Neutrophil (primary cell): Measurements from ENCODE around the gene TRAPPC6A.

Experiments used
- H3K27ac ChIP-seq: fragments of 200-600 bp; sonication (generic); 2 replicates; pipeline ENCODE4 v1.5.1; 2016; ENCODE audit warnings: mild to moderate bottlenecking, moderate library complexity
- H3K27me3 ChIP-seq: fragments of 200-600 bp; sonication (generic); 2 replicates; pipeline ENCODE4 v1.6.0; 2016; ENCODE audit warnings: mild to moderate bottlenecking
- H3K36me3 ChIP-seq: fragments of 200-600 bp; sonication (generic); 2 replicates; pipeline ENCODE4 v1.5.1; 2017
- H3K4me1 ChIP-seq, 2 experiments: fragments of 200-600 bp in 1 of 2; sonication (generic) in 1 of 2; 1 replicate in 1 of 2; 2 replicates in 1 of 2; pipeline versions ENCODE4 v1.5.1 to v1.6.1; 2013 to 2016; ENCODE audit warnings: low read depth in 1 of 2, low read length in 1 of 2, mild to moderate bottlenecking in 1 of 2, moderate library complexity in 1 of 2; ENCODE audit not compliant: control insufficient read depth in 1 of 2, insufficient read depth in 1 of 2
- H3K4me3 ChIP-seq, 2 experiments: fragments of 200-600 bp in 1 of 2; sonication (generic) in 1 of 2; 1 replicate in 1 of 2; 2 replicates in 1 of 2; pipeline ENCODE4 v1.5.1; 2013 to 2016; ENCODE audit warnings: low read depth in 1 of 2, low read length in 1 of 2, mild to moderate bottlenecking in 1 of 2, moderate library complexity in 1 of 2
- H3K9me3 ChIP-seq: fragments of 200-600 bp; sonication (generic); 2 replicates; pipeline ENCODE4 v1.5.1; 2016
- CTCF ChIP-seq: fragments of 200-600 bp; sonication (generic); IDR thresholded peaks from 2 replicates; pipeline ENCODE4 v1.5.1; 2016; ENCODE audit warnings: antibody characterized with exemption

Gene TRAPPC6A

GRCh38 chr19:45186509-45187334 is 8.7 kb upstream of the TRAPPC6A start:
- Histone ChIP-seq H3K36me3 (no peaks in the 10 kb centered on the region), H3K4me3 (no peak overlapping the region), H3K27me3 (no peaks in the 10 kb centered on the region), H3K9me3 (no peaks in the 10 kb centered on the region), H3K4me1 (peaks cover 34 to 35% of the 10 kb centered on the region in 2 experiments), H3K27ac (no peak overlapping the region)
- TF ChIP-seq CTCF: no peak

- H3K27ac ChIP-seq: peak overlapping the region; percentile 84
- H3K4me1 ChIP-seq: peaks cover 59% of the 10 kb centered on the region in 2 experiments
- peak overlapping the region in 1 of 2 experiments; percentile 38 for H3K4me3 ChIP-seq
- H3K27me3 ChIP-seq: no peaks in the 10 kb centered on the region
- no peak for TF ChIP-seq CTCF
- no peaks in the 10 kb centered on the region for H3K36me3 ChIP-seq
- no peaks in the 10 kb centered on the region for H3K9me3 ChIP-seq
These were observed 6.1 kb upstream of the TRAPPC6A start for GRCh38 chr19:45184115-45184514.

GRCh38 chr19:45182758-45183157 is 4.7 kb upstream of the TRAPPC6A start:
- Histone ChIP-seq H3K4me3 (no peak overlapping the region), H3K27me3 (no peaks in the 10 kb centered on the region), H3K27ac (peak overlapping the region; percentile 34), H3K36me3 (no peaks in the 10 kb centered on the region), H3K9me3 (no peaks in the 10 kb centered on the region), H3K4me1 (peaks cover 62% of the 10 kb centered on the region in 2 experiments)
- no peak for TF ChIP-seq CTCF

- Histone ChIP-seq H3K27ac (peak overlapping the region; percentile 96), H3K4me1 (peaks cover 77 to 78% of the 10 kb centered on the region in 2 experiments), H3K36me3 (no peaks in the 10 kb centered on the region)
These were observed 2.9 kb upstream of the TRAPPC6A start for GRCh38 chr19:45180936-45181335.

GRCh38 chr19:45179892-45180370 is 1.9 kb upstream of the TRAPPC6A start:
- no peak for TF ChIP-seq CTCF
- no peaks in the 10 kb centered on the region for H3K27me3 ChIP-seq
- peaks cover 78 to 79% of the 10 kb centered on the region in 2 experiments for H3K4me1 ChIP-seq
- no peaks in the 10 kb centered on the region for H3K36me3 ChIP-seq
- H3K9me3 ChIP-seq: no peaks in the 10 kb centered on the region
- H3K4me3 ChIP-seq: peak overlapping the region; percentile 80 to 87
- peak overlapping the region; percentile 96 for H3K27ac ChIP-seq

More at GRCh38 chr19:45180936-45181335, 2.9 kb upstream of the TRAPPC6A start:
- Histone ChIP-seq H3K4me3 (peak overlapping the region in 1 of 2 experiments; percentile 87), H3K27me3 (no peaks in the 10 kb centered on the region), H3K9me3 (no peaks in the 10 kb centered on the region)
- TF ChIP-seq CTCF: no peak
